Thymus (tissue), 11 donors: ENCODE data around the gene DENND6A. TPM values are rescaled to one million over a fixed set of nuclear protein-coding genes. Genes with fewer than 3 reads are reported as not detected.
A peak's percentile ranks its signal among the peaks of the same experiment; 100 is the strongest.
"Not testable (repeated sequence)": the region's sequence is repeated elsewhere in the genome, so short reads cannot be mapped to it uniquely, and the experiment has no call there.

Experiments
- DNase-seq, 9 donors: peaks; one replicate each; pipeline ENCODE4 v3.0.0-alpha.2; 2013; ENCODE audit warnings: low spot score in 9 of 9, low read depth in 6 of 9, missing footprints in 1 of 9
- H3K27ac ChIP-seq, 2 donors: one replicate each; pipeline ENCODE4 v1.5.1; 2013; ENCODE audit warnings: control low read depth in 1 of 2, low read depth in 1 of 2, low read length in 1 of 2, mild to moderate bottlenecking in 1 of 2, moderate library complexity in 1 of 2
- H3K27me3 ChIP-seq, 2 donors: one replicate each; pipeline ENCODE4 v1.5.1; 2013; ENCODE audit warnings: low read length in 1 of 2; ENCODE audit not compliant: control insufficient read depth in 2 of 2, insufficient read depth in 1 of 2
- H3K36me3 ChIP-seq, 2 donors: one replicate each; pipeline ENCODE4 v1.5.1; 2013; ENCODE audit warnings: low read length in 1 of 2, mild to moderate bottlenecking in 1 of 2, moderate library complexity in 1 of 2; ENCODE audit not compliant: control insufficient read depth in 2 of 2, insufficient read depth in 2 of 2
- H3K4me1 ChIP-seq, 2 donors: one replicate each; pipeline ENCODE4 v1.5.1; 2013; ENCODE audit warnings: low read length in 2 of 2; ENCODE audit not compliant: control insufficient read depth in 2 of 2, insufficient read depth in 2 of 2
- H3K4me3 ChIP-seq, 2 donors: one replicate each; pipeline ENCODE4 v1.5.1; 2013; ENCODE audit warnings: low read length in 2 of 2, control low read depth in 1 of 2, mild to moderate bottlenecking in 1 of 2
- H3K9me3 ChIP-seq, 2 donors: one replicate each; pipeline ENCODE4 v1.5.1; 2013; ENCODE audit warnings: low read length in 1 of 2, mild to moderate bottlenecking in 1 of 2; ENCODE audit not compliant: control insufficient read depth in 2 of 2, insufficient read depth in 1 of 2
- WGBS: extraction: QIAGEN DNeasy Blood & Tissue Kit; methylation state at CpG from one replicate; pipeline ENCODE4 v1.1.7; 2013; 5-methylcytosine and 5-hydroxymethylcytosine counted together
- polyA plus RNA-seq: library from polyadenylated mRNA; stranded (reverse); fragments of 200-250 nt; gene quantifications from one replicate; pipeline ENCODE4 v1.2.3, GENCODE V29; 2013
- total RNA-seq: library from RNA; stranded (reverse); fragments of 120-200 nt; gene quantifications from one replicate; pipeline ENCODE4 v1.2.4, GENCODE V29; 2013
- donor health status: healthy.

DENND6A gene
- total and polyA plus RNA-seq, 2 donors: 17.4 to 23.3 TPM

DNA sequence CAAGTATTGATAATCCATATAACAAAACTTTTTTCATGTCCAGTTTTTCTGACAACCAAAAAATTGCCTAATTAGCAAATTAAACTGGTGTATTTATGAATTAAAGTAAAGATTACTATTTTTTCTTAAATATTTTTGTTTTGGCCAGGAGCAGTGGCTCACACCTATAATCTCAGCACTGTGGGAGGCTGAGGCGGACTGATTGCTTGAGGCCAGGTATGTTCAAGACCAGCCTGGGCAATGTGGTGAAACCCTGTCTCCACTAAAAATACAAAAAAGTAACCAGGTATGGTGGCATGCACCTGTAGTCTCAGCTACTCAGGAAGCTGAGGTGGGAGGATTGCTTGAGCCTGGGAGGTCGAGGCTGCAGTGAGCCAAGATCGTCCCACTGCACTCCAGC, 12.5 kb upstream of the DENND6A start:
- not testable (repeated sequence) for H3K9me3 ChIP-seq, H3K36me3 ChIP-seq, DNase-seq, H3K4me3 ChIP-seq, H3K27me3 ChIP-seq, H3K27ac ChIP-seq, H3K4me1 ChIP-seq
- WGBS: 98% methylated on average over 3 of the region's 3 CpGs

DNA sequence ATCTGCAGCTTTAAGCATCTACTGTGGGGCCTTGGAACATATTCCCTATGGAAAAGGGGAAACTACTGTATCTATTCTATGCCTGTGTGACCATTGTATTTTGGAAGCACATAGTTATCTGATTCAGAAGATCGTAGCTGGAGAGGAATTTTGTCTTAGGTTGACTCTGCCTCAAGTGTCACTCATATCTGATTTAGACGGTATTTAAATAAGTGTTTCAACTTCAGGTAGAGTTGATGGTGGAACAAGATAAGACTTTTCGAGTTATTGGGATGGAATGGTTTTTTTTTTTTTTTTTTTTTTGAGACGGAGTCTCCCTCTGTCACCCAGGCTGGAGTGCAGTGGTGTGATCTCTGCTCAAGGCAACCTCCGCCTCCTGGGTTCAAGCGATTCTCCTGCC, 8.9 kb upstream of the DENND6A start:
- no peaks in the 10 kb centered on the region for H3K9me3 ChIP-seq
- H3K27ac ChIP-seq: no peak overlapping the region
- WGBS: 97% methylated on average over 6 of the region's 6 CpGs
- no peaks in the 10 kb centered on the region for H3K4me1 ChIP-seq
- no peak overlapping the region for H3K4me3 ChIP-seq
- H3K36me3 ChIP-seq: no peaks in the 10 kb centered on the region
- DNase-seq: no peak
- no peaks in the 10 kb centered on the region for H3K27me3 ChIP-seq

GRCh38 chr3:57700737-57701136, 7.9 kb upstream of the DENND6A start:
- H3K27me3 ChIP-seq: no peaks in the 10 kb centered on the region
- no peak for DNase-seq
- WGBS: 87% methylated on average over 9 of the region's 9 CpGs
- H3K36me3 ChIP-seq: no peaks in the 10 kb centered on the region
- no peak overlapping the region for H3K4me3 ChIP-seq
- no peak overlapping the region for H3K27ac ChIP-seq
- H3K9me3 ChIP-seq: no peaks in the 10 kb centered on the region
- no peaks in the 10 kb centered on the region for H3K4me1 ChIP-seq

- DNase-seq: no peak
- Histone ChIP-seq H3K27ac (no peak overlapping the region), H3K4me3 (no peak overlapping the region), H3K27me3 (no peaks in the 10 kb centered on the region), H3K36me3 (no peaks in the 10 kb centered on the region), H3K4me1 (no peaks in the 10 kb centered on the region), H3K9me3 (no peaks in the 10 kb centered on the region)
- 95% methylated on average over 2 of the region's 2 CpGs for WGBS
Measured at GRCh38 chr3:57699591-57699990, 6.7 kb upstream of the DENND6A start.

DNA sequence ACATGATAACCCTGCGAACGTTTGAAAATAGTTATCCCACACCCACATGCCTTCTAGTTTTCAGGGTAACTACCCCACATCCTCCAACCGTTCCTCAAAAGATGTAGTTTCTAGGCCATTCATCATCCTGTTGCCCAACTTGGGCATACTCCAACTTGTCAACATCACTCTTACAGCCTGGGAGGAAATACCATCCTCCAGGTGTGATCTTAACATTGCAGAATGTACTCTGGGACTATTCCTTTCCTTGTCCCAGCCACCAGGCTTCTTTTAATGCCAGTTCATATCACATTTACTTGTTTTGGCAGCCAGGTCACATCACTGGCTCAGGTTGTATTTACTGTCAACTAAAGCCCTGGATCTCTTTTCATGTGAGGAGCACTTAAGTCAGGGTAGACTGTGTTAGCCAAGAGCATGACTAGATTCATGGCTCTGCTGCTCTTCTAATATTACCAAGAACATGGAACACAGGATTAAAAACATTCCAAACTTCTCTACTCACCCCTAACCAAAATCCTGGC, 4.0 kb upstream of the DENND6A start:
- Histone ChIP-seq H3K4me1 (peaks cover 2 to 5% of the 10 kb centered on the region in 2 donors), H3K9me3 (no peaks in the 10 kb centered on the region), H3K27me3 (no peaks in the 10 kb centered on the region), H3K4me3 (no peak overlapping the region), H3K36me3 (no peaks in the 10 kb centered on the region), H3K27ac (no peak overlapping the region)
- DNase-seq: peak in 1 of 9 donors; percentile 23
- WGBS: 47% methylated on average over 3 of the region's 3 CpGs

DNA sequence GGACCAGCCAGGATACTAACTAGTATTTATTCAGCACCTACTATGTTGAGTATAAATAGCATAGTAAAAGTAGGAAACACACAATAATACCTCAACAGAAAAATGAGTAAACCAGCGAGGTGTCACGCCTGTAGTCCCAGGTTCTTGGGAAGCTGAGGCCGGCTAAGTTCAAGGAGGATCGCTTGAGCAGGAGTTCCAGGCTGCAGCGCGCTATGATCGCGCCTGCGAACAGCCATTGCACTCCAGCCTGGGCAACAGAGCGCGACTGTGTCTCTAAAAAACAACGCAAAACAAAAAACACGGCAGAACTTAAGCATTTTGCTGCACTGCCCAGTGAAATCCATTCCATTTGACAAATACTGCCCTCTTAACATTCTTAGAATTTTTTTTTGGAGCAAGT, 1.3 kb upstream of the DENND6A start:
- H3K4me1 ChIP-seq: peaks cover 6 to 20% of the 10 kb centered on the region in 2 donors
- no peaks in the 10 kb centered on the region for H3K36me3 ChIP-seq
- no peak overlapping the region for H3K4me3 ChIP-seq
- no peak for DNase-seq
- H3K27me3 ChIP-seq: no peaks in the 10 kb centered on the region
- H3K9me3 ChIP-seq: no peaks in the 10 kb centered on the region
- WGBS: 90% methylated on average over 13 of the region's 13 CpGs
- H3K27ac ChIP-seq: no peak overlapping the region

DNA sequence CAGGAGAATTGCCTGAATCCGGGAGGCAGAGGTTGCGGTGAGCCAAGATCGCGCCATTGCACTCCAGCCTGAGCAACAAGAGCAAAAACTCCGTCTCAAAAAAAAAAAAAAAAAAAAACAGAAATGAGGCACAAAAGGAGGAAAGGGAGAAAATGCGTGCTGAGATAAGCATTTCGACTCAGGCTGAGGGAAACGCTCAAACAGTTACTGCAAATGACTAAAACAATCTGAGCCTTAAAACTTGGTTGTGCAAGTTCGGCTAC, 813 bp downstream of the DENND6A start:
- DNase-seq, H3K27me3 ChIP-seq, H3K36me3 ChIP-seq, H3K9me3 ChIP-seq: not testable (repeated sequence)
- Histone ChIP-seq H3K27ac (peak overlapping the region; percentile 44 to 98), H3K4me1 (peaks cover 6 to 25% of the 10 kb centered on the region in 2 donors), H3K4me3 (peak overlapping the region; percentile 66 to 78)
- 1% methylated on average over 9 of the region's 9 CpGs for WGBS

GRCh38 chr3:57691411-57692132, 1.3 kb downstream of the DENND6A start:
- Histone ChIP-seq H3K4me3 (peak overlapping the region; percentile 66 to 78), H3K27me3 (no peaks in the 10 kb centered on the region), H3K27ac (peak overlapping the region; percentile 44 to 68), H3K4me1 (peaks cover 6 to 25% of the 10 kb centered on the region in 2 donors), H3K9me3 (no peaks in the 10 kb centered on the region), H3K36me3 (peaks cover 3 to 6% of the 10 kb centered on the region in 2 donors)
- DNase-seq: peak in 1 of 9 donors; percentile 28
- WGBS: 33% methylated on average over 19 of the region's 19 CpGs

DNA sequence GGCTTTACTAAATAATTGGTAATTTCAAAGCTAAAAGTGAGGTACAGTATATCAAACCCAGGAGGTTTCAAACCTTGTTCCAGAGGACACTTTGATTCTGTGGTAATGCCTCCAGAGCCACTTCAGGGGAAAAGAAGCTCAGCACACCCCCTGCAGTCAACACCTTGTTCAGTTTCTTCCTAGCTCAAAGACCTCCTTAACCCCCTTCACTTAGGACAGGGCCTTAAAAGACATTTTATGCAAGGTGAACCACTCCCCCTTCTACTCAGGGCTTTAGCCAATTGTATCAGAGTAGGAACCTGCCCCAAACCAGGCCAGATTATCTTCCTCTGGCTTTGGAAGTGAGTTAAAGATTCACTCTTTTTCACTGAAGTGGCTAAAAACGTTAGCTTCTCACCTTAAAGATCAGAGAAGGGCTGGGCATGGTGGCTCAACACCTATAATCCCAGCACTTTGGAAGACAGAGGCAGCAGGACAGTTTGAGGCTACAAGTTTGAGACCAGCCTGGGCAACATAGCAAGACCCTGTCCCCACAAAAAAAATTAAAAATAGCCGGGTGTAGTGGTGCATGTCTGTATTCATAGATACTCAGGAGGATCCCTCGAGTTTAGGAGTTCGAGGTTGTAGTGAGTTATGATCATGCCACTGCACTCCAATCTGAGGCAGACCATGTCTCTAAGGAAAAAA, 3.4 kb downstream of the DENND6A start:
- Histone ChIP-seq H3K36me3 (peaks cover 3 to 10% of the 10 kb centered on the region in 2 donors), H3K9me3 (no peaks in the 10 kb centered on the region), H3K27me3 (no peaks in the 10 kb centered on the region), H3K4me1 (peaks cover 6 to 25% of the 10 kb centered on the region in 2 donors), H3K27ac (no peak overlapping the region), H3K4me3 (no peak overlapping the region)
- DNase-seq: peak in 1 of 9 donors; percentile 31
- WGBS: 85% methylated on average over 4 of the region's 4 CpGs
